Heart left ventricle (tissue), 13 donors: ENCODE results near the gene DCAF11.

Experiments
- POLR2A ChIP-seq, 2 donors: fragments of 450-650 bp; IDR thresholded peaks; one replicate each; pipeline ENCODE4 v1.6.1; 2017; ENCODE audit warnings: antibody characterized with exemption in 2 of 2, mild to moderate bottlenecking in 2 of 2, moderate library complexity in 2 of 2
- TF ChIP-seq, protein P1 (sequence below), 12 donors: fragments of 200-600 bp; sonication (generic) in 4 of 12; IDR thresholded peaks; one replicate each; pipeline versions ENCODE4 v1.5.0 to v1.8.0; 2018 to 2022; ENCODE audit warnings: antibody characterized with exemption in 12 of 12, mild to moderate bottlenecking in 5 of 12
- donor health status: ischemic (EF 13 %, LVEDD 7.1; RV severe dilation, severe dysfunction).
- donor health status: DM: no; HTN: yes; CAD: no.
- donor health status: DM: no; HTN: no; CAD: no.
- donor health status: ischemic (EF 25% LVEDD 6.9; RV normal size, moderate dysfunction).
- donor health status: ischemic (EF 25% LVEDD 5.7; RV mildly dilated, moderate dysfunction).
- donor health status: ischemic (EF 35%, LVEDD 5.7; RV mildly dilated, moderate dysfunction).
- donor health status: nonischemic (EF 11% LVEDD 7.7; RV severe dilation, severe dysfunction).
- donor health status: DM: yes; HTN: yes; CAD: no.
- donor health status: PGD.
- donor health status: ischemic (EF 29% LVEDD 5.4; RV normal size, mild dysfunction).
- donor health status: nonischemic (EF 23%, LVEDD 6.1; RV moderate dilation, normal function).

DNA sequence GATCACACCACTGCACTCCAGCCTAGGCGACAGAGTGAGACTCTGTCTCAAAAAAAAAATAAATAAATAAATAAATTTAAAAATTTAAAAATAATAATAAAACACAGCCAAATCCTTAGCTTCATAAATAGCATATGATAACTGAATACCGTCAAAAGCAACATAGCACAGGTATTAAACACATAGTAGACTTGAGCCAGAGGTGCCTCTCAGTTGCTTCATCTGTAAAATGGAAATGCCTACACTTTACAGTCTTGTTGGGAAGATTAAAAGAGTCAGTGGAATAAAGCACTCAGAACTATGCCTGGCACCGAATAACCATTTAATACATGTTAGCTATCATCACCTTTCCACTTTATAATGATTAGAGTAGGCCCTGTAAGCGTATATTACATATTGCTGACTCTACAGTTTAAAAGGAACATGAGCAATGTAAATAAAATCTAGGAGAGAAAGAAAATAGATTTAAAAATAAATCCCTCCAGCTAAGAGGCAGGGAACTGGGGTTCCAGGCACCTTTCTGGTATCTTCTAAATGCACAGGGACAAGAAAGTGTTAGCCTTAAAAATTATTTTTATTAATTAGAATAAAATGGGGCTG is 7.8 kb upstream of the DCAF11 start:
- TF ChIP-seq, protein P1, sequence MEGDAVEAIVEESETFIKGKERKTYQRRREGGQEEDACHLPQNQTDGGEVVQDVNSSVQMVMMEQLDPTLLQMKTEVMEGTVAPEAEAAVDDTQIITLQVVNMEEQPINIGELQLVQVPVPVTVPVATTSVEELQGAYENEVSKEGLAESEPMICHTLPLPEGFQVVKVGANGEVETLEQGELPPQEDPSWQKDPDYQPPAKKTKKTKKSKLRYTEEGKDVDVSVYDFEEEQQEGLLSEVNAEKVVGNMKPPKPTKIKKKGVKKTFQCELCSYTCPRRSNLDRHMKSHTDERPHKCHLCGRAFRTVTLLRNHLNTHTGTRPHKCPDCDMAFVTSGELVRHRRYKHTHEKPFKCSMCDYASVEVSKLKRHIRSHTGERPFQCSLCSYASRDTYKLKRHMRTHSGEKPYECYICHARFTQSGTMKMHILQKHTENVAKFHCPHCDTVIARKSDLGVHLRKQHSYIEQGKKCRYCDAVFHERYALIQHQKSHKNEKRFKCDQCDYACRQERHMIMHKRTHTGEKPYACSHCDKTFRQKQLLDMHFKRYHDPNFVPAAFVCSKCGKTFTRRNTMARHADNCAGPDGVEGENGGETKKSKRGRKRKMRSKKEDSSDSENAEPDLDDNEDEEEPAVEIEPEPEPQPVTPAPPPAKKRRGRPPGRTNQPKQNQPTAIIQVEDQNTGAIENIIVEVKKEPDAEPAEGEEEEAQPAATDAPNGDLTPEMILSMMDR (IDR thresholded peaks at IDR 0.05): no peak
- no peak for TF ChIP-seq POLR2A (IDR thresholded peaks at IDR 0.05)
